Left kidney (tissue), 2 donors: Measurements from ENCODE around the gene POLR1E. TPM values are rescaled to one million over a fixed set of nuclear protein-coding genes. Genes with fewer than 3 reads are reported as not detected.
"Not testable (repeated sequence)": the region's sequence is repeated elsewhere in the genome, so short reads cannot be mapped to it uniquely, and the experiment has no call there.

Source experiments
- DNase-seq: peaks from one replicate; pipeline ENCODE4 v3.0.0-alpha.2; 2013
- polyA plus RNA-seq: library from polyadenylated mRNA; unstranded; fragments of 120-200 nt; gene quantifications from one replicate; pipeline ENCODE4 v1.2.1, GENCODE V29; 2013; ENCODE audit not compliant: insufficient read length

POLR1E gene
- polyA plus RNA-seq, 1 donor = 25.8 TPM

DNA sequence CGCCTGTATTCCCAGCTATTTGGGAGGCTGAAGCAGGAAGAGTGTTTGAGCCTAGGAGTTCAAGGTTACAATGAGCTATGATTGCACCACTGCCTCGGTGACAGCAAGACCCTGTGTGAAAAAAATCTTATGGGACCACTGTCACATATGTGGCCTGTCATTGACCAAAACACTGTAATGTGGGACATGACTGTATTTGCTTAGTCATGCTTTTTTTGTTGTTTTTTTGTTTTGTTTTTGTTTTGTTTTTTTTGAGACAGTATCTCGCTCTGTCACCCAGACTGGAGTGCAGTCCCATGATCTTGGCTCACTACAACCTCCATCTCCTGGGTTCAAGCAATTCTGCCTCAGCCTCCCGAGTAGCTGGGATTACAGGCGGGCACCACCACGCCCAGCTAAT, 13.5 kb downstream of the POLR1E start:
- no peak for DNase-seq

DNA sequence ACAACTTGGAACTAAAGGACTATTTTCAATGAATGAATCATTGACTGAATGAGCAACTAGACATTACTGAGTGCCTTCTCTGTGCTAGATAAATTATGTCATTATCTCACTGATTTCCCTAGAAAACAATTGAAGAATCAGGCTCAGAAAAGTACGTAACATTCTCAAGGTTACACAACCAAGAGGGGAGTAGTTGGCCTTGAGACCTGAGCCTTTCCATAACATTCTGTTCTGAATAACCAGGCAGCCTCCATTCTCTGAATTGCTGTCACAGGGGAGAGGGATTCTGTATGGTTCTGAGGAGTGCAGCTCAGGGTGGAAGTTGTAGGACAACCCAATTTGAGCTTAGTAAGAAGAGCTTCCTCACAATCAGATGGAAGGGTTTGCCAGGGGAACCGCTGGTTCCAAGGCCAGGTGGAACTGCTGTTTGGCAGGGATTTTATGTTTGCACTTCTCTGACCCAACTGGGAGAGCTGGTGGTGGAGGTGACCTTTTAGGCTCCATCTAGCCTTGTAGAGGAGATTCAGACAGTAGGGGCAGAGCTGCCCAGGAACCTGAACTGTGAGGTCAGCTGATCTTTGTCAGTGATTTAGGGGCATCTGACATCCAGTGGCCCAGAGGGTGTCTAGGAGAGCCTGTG, 16.3 kb downstream of the POLR1E start:
- no peak for DNase-seq

DNA sequence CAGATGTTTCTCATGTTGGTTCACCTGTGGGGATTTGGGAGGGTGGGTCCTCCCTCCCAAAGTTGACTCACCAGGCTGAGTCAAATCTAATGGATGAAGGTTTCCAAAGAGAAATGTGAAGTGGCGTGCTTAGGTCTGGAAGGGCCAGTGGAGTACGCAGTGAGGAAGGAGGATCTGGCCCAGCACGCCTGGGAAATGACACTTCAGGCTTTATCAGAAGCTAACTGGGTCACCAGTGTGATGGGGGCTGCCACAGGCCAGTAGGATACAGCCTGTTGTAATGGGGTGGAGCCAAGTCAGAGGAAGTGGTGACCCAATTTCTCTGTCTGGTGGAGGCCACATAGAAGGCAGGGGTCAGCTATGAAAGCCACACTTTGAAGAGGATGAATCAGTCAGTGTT, 18.0 kb downstream of the POLR1E start:
- no peak for DNase-seq

DNA sequence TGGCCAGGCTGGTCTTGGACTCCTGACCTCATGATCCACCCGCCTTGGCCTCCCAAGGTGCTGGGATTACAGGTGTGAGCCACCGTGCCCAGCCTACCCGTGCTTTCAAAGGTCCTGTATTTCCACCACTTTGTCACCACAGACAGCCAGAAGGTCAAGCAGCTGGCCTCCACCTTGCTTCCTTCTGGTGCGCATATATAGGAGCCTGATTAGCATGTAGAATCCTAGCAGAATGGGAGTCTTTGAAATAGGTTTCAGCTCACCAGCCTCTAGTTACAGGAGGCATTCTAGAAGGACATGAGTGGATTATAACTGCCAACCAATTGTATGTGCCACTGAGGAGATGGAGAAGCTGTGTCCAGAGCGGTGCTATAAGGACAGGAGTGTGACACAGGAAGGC, 18.9 kb downstream of the POLR1E start:
- no peak for DNase-seq

DNA sequence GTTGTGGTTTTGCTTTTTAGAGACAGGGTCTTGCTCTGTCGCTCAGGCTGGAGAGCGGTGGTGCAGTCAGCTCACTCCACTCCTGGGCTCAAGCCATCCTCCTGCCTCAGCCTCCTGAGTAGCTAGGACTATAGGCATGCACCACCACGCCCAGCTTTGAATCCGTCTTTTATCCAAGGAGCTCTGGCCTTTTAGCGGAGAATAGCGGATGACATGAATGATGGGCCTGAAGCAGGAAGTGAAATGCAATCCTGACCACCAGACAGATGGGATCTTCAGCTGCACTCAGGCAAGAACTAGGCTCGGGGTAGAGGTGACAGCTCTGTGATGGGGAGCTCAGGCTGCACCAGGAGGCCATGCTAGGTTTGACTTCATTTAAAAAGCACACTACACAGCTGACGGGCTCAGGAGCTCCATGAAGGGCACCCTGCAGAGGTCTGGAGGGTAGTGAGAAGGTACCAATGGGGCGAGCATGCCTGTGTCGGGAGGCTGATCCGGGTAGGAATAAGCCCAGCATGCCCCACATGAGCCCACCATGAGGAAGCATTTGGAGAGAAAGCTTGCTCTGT, 21.9 kb downstream of the POLR1E start:
- DNase-seq = no peak

DNA sequence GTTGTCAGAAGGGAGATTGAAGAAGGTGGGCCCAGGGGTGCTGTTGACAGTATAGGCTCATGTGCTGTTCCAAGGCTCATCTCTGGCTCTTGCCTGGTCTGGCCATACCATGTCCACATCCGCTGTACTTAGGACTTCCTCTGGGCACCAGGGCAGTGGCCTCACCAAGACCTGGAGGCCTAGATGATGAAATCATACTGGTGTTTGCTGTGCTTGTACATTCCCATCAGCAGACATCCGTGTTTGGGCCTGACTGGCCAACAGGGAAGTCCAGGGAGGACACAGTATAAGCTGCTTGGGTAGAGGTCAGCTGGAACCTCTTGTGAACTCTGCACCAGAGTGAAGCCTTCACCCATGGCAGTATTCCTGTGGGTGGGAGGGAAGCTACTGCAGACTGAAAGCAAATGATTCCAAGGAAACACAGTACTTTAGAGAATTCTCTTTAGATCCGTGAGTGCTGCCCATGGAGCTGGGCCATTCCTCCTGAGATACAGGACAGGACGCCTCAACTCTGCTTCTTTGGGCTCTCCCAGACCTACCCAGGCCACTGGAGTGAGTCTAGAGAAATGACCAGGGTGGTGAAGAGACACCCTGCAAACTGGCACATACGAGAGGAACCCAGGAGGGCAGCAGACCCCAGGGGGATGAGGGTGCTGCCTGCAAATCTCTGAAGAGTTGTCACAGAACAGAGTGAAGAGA, 22.5 kb downstream of the POLR1E start:
- DNase-seq = no peak

DNA sequence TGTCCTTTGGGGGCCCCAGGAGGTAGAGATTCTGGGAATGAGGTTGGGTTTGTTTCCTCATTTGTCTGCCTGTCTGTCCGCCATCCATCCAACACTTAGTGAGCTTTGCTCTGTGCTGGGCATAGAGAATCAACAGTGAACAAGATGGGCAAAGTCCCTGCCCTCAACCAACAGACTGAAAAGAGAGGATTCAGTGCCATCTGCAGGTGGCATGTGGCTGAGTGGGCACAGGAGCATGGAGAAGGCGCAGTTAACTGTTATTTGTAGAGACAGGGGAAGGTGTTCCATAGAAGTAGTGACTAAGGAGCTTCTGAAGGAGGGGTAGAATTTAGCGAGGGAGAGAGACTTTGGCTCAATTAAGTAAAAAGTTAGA, 23.1 kb downstream of the POLR1E start:
- DNase-seq = no peak

DNA sequence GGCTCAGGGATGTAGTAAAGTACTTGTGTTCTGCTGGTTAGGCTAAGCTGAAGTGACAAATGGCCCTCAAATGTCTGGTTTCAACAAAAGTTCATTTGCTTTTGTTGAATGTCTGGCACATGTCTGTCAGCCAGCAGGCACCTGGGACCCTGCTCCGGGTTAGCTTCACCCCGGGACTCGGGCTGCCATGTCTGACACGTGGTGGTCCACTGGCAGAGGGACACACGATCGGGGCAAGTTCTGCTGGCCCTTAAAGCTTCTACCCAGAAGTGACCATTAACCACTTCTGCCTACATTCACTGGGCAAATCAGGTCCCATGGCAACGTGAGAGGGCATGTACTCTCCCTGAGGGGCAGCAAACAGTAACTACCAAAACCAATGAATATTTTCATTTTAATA, 23.8 kb downstream of the POLR1E start:
- DNase-seq = no peak

DNA sequence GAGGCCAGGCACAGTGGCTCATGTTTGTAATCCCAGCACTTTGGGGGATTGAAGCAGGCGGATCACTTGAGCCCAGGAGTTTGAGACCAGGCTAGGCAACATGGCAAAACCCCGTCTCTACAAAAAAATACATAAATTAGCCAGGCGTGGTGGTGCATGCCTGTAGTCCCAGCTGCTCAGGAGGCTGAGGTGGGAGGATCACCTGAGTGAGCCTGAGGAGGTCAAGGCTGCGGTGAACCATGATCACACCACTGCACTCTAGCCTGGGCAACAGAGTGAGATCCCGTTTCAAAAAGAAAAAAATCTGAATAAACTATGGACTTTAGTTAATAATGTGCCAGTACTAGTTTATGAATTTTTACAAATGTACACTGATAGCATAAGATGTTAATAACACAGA, 24.3 kb downstream of the POLR1E start:
- not testable (repeated sequence) for DNase-seq

DNA sequence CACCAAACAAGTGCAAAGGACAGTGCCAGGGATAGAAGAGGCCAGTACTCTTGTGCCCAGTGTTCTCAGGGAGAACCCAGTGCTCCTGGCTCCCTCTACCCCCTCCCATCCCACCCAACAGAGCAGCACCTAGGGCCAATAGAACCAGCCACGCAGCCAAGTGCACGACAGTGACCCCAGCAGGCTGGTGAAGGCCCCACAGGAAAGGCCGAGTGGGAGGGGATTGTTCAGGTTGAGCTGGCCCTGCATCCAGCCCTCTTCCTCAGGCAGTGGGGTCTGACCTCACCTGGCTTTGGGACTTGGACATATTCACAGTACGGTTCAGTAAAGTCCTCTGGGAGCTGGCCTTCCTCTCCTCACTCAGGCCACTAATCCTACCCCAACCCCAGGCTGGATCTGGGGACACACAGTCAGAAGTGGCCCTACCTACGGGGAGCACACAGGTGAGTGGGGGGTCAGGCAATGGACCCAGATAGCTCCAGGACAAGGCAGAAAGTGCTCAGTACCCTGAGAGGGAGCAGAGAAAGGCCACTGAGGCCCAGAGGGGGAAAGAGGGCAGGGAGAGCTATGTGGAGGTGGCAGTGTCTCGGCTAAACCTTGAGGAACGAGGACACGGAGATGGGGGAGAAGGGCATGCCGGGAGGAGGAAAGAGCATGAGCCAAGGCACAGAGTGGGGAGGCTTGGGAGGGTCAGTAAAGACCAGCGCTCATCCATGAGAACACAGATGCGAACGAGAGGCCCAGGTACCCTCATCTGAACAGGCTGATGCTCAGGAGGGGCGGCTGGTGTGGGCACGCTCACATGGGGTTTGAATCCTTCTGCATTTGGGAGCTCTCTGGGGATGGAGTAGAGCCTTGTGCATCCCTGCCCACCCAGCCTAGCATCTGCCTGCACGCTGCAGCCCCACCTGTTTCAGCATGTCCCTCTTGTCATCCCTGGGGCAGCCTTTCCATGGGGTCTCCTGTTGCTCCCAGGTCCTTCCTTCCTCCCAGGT, 25.6 kb downstream of the POLR1E start:
- DNase-seq = no peak

DNA sequence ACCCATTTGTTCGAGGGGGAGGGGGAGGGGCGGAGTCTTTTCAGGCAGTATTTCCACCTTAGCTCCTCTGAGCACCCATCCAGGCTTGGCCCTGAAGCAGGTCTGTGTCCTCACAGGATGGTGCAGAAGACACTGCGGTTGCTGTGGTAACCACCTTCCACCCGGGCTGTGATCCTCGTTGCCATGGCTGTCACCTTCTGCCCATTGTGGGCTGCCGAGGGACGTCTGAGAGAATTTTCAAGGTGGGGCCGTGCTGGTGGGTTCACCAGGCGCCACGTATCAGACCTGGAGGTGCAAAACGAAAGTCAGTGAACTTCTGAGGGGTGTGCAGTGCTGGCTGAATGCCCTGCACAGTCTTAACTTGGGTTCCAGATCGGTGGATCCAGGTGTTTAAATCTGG, 26.7 kb downstream of the POLR1E start:
- no peak for DNase-seq

DNA sequence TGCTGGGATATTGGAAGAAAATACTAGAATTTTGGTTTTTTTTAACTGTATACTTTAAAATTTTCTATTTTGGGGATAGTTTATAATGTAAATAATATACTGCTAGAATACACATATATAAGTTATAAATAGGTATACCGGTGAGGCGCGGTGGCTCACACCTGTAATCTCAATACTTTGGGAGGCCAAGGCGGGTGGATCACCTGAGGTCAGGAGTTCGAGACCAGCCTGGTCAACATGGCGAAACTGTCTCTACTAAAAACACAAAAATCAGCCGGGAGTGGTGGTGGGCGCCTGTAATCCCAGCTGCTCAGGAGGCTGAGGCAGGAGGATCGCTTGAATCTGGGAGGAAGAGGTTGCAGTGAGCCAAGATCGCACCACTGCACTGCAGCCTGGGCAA, 28.7 kb downstream of the POLR1E start:
- not testable (repeated sequence) for DNase-seq

DNA sequence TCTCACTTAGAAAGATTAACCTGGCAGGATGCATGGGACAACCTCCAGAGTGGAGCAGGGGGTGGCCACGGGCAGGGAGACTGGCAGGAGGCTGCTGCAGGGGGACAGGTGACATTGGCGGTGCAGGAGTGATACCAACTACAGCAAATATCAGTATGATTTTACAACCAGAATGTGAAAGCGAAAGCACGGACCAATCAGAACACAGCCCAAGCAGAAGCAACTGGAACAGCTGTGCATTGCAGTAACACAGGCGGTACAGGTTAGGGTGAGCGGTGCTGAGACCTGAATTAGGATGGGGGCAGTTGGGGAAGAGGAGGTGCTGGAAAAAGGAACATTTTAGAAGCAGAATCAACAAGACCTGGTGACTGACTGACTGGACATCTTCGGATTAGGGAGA, 29.3 kb downstream of the POLR1E start:
- DNase-seq = no peak

DNA sequence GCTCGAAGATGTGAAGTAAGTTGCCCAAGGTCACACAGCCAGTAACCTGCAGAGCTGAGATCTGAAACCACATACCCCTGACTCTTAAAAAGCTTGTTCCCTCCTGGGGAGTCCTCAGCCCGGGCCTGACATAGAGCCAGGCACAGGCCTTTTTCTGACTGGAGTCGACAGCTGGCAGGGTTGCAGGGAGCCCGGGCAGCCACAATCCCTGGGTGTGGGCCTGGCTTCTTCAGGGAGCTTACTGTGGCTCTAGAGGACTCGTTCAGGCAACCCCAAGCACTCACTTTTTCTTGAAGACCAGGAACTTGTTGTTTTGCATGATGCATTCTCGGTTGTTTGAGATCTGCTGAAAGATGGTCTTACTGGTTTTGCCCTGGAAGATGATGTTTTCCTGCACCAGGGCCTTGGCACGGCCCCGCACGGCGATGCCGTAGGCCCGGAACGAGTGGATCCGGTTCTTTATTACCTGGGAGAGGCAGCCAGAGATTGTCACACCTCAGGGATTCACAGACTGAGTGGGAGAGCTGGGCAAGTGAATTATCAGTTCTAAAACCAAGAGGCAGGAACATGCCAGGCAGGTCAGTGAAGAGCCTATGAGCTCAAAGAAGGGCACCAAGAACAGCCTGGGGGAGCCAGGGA, 30.0 kb downstream of the POLR1E start:
- no peak for DNase-seq

DNA sequence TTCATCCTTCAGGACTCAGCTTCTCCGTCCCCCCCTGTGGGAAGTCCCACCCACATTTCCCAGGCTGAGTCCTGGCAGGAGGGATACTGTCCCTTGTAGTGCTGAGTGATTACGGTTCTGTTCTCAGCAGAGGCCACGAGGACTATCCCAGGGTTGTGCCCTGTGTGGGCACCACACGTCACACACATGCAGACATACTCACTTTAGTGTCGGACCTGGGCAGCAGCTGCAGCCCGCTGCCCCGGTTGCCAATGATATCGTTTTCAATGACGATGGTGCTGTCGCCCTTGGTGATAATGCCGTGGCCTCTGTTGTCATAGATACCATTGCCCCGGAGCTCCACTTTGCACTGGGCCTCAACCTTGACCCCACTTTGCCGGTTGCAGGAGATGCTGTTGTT, 32.2 kb downstream of the POLR1E start:
- no peak for DNase-seq

DNA sequence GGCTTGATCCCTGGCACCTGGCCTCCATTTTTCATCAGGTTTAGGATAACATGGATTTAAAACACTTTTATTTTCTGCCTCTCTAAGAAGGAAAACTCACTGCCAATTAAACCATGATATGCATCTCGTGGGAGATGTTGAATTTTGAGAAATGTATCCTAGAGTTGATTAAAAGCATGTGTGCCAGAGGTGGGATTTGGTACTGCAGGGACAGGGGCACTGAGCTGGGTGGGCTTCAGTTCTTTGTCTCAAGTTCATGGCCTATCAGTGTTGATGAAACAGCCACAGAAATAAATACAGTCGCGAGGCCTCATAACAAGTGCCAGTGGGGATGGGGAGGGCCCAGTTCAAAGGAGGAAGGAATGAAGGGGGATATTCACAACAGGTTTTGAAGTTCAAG, 34.9 kb downstream of the POLR1E start:
- DNase-seq = no peak

DNA sequence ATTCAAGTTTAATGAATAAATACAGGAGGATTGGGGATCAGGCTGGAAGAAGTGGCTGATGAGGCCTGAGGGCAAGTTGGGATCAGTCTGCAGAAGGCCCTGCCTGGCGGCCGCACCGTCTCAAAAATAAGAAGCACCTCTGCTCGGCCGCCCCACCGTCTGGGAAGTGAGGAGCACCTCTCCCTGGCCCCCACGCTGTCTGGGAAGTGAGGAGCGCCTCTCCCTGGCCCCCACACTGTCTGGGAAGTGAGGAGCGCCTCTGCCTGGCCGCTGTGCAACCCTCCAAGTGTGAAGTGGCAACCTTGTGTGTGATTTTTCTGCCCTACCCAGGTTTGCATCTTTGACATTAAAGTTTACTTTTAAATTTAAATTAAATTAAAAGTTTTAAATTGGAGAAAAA, 35.4 kb downstream of the POLR1E start:
- no peak for DNase-seq

DNA sequence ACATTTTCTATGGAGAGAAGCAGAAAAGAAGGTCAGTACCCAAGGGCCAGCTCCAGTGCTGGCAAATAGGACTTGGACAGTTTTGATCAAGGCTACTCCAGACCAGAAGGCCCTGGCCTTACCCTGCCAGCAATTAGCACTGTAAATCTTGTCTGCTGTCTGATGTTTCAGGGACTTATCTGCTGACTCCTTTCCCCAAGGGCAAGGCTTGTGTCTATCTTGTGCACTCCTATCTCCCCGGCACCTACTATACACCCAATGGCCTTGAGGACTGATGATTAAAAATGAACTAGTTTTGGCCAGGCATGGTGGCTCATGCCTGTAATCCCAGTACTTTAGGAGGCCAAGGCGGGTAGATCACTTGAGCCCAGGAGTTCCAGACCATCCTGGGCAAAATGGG, 37.2 kb downstream of the POLR1E start:
- DNase-seq = no peak

DNA sequence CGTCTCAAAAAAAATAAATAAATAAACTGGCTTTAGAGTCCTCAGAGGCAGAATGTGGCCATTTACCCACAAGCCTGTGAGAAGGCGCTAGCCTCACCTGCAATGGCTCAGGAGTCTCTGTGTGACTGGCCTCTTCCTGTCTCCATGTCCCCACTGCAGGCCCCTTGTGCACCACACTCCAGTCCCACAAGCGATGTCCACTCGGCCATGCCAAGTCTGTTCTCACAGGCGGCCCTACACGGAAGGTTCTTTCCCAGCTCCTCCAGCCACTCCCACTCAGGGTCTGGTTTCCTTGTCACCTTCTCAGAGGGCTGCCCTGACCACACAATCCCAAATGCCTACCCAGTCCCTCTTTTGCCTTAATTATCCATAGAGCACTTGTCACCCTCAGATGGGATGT, 38.2 kb downstream of the POLR1E start:
- no peak for DNase-seq

DNA sequence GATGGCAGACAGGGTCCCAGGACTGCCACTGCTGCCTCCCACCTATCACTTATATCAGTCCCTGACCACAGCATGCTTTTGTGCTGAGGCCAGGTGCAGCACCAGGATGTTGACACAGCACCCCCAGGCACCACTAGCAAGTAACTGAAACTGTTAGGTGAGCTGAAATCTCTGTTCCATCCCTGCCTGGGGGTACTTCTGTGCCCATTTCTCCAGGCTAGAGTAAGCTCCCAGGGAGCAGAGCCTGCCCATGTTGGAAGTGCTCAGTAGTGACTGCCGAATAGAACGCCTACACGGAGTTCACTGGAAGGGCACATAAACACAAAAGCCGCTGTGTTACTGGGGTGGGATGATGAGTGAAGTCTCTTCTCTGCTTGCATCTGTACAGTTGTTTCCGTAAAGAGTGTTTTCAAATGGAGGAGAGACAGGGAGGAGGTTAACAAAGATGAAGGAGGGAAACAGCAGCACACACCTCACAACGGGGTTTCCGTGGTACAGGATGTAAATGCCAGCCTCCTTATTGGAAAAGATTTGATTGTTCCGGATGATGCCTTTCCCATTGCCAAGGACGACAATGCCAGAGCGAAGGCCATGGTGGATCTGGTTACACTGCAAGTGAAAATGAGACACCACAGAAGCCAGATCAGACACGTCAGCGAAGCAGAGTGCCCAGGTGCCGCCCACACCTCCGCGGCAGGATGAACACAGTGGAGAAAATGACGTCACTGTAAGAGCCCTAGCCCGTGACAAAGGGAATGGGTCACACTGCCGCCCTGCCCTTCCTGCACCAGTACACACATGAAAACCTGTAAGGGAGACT, 43.1 kb downstream of the POLR1E start:
- DNase-seq = peak; percentile 63

DNA sequence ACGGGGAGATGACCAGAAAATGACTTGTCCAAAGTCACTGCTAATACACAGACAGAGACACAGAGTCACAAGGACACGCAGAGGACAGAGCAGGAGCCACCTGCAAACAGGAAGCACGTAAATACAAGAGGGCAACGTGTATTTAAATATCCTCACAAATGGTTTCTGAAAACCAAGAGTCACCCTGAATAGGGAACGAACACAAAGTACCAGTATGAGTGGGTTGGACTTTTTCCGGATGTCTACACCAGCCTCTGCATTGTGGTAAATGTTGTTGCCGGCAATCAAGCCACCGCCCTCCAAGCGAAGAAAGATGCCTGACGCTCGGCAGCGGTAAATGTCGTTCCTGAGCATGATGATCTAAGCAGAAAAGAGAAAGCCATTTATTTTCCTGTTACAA, 46.0 kb downstream of the POLR1E start:
- no peak for DNase-seq
